ENCODE results near the gene RAB15.

DNA sequence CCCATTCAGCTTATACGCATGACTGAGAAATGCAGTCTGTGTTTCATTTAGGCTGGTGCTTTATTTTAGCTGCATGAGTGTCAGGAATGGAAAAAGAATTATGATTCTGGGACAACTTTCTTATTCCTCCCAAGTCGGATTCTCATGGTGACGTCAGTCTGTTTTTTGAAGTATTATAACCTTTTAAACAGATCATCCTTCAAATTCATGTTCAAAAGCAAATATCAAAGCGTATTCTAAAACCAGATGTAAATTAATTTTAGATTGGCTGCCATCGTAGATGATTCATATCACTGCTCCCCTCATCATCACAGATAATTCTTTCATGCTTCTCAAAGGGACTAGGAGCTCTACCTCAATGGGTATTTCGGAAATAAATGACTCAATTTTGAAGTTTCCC, 29.6 kb upstream of the RAB15 start:
- TF ChIP-seq TAF1 (IDR thresholded peaks at IDR 0.05; ENCODE audit: low read depth) = no peak
- TF ChIP-seq, protein P1, sequence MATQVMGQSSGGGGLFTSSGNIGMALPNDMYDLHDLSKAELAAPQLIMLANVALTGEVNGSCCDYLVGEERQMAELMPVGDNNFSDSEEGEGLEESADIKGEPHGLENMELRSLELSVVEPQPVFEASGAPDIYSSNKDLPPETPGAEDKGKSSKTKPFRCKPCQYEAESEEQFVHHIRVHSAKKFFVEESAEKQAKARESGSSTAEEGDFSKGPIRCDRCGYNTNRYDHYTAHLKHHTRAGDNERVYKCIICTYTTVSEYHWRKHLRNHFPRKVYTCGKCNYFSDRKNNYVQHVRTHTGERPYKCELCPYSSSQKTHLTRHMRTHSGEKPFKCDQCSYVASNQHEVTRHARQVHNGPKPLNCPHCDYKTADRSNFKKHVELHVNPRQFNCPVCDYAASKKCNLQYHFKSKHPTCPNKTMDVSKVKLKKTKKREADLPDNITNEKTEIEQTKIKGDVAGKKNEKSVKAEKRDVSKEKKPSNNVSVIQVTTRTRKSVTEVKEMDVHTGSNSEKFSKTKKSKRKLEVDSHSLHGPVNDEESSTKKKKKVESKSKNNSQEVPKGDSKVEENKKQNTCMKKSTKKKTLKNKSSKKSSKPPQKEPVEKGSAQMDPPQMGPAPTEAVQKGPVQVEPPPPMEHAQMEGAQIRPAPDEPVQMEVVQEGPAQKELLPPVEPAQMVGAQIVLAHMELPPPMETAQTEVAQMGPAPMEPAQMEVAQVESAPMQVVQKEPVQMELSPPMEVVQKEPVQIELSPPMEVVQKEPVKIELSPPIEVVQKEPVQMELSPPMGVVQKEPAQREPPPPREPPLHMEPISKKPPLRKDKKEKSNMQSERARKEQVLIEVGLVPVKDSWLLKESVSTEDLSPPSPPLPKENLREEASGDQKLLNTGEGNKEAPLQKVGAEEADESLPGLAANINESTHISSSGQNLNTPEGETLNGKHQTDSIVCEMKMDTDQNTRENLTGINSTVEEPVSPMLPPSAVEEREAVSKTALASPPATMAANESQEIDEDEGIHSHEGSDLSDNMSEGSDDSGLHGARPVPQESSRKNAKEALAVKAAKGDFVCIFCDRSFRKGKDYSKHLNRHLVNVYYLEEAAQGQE (IDR thresholded peaks at IDR 0.05; ENCODE audit: low read depth) = no peak
- TF ChIP-seq EP300 (IDR thresholded peaks at IDR 0.05; ENCODE audit: borderline replicate concordance) = no peak
- no peak for TF ChIP-seq YY1 (IDR thresholded peaks at IDR 0.05; ENCODE audit: low read depth)
- TF ChIP-seq, protein P2, sequence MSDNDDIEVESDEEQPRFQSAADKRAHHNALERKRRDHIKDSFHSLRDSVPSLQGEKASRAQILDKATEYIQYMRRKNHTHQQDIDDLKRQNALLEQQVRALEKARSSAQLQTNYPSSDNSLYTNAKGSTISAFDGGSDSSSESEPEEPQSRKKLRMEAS (IDR thresholded peaks at IDR 0.05) = no peak
- TF ChIP-seq RAD21 (IDR thresholded peaks at IDR 0.05; ENCODE audit: low read depth) = no peak

Measured in Ishikawa (cell line).